ENCODE data around the gene OAF.
A peak's percentile ranks its signal among the peaks of the same experiment; 100 is the strongest.

GRCh38 chr11:120186774-120187591 lies 23.8 kb upstream of the OAF start:
- TF ChIP-seq POLR2AphosphoS5 (IDR thresholded peaks at IDR 0.05; ENCODE audit: borderline replicate concordance, low read depth, low read length) = no peak
- no peak for TF ChIP-seq EZH2 (IDR thresholded peaks at IDR 0.05)
- TF ChIP-seq FOXP2 (optimal IDR thresholded peaks at IDR 0.05; ENCODE audit: control extremely low read depth, extremely low read length, insufficient read depth) = peak; percentile 95
